ENCODE data around the gene KRT36. TPM values are rescaled to one million over a fixed set of nuclear protein-coding genes. Genes with fewer than 3 reads are reported as not detected.

Gene KRT36
- total and polyA plus RNA-seq, 5 donors from 2014 or later: not detected

- ATAC-seq (ENCODE audit: low read depth in 2 of 2): no peak
- Histone ChIP-seq H3K4me1 (ENCODE audit: control insufficient read depth, insufficient read depth, low read length, poor library complexity, severe bottlenecking) (no peaks in the 10 kb centered on the region), H3K27me3 (ENCODE audit: control insufficient read depth, insufficient read depth, low read length) (no peaks in the 10 kb centered on the region), H3K27ac (ENCODE audit: insufficient read depth, low read length, poor library complexity, severe bottlenecking) (no peak overlapping the region), H3K36me3 (ENCODE audit: control insufficient read depth, insufficient read depth, low read length) (no peaks in the 10 kb centered on the region), H3K4me3 (ENCODE audit: low read depth, low read length) (no peak overlapping the region), H3K9me3 (ENCODE audit: control insufficient read depth in 2 of 2, low read length in 2 of 2) (no peaks in the 10 kb centered on the region)
- H3K36me3 Mint-ChIP-seq: no peaks in the 10 kb centered on the region
- no peaks in the 10 kb centered on the region for H3K9me3 Mint-ChIP-seq
- DNase-seq: no peak
- peaks cover 8% of the 10 kb centered on the region for H3K27me3 Mint-ChIP-seq
- H3K27ac Mint-ChIP-seq: no peak overlapping the region
- no peaks in the 10 kb centered on the region for H3K4me1 Mint-ChIP-seq
- no peak overlapping the region for H3K4me3 Mint-ChIP-seq
These were observed 22.0 kb upstream of the KRT36 start for GRCh38 chr17:41511716-41512115.

DNA sequence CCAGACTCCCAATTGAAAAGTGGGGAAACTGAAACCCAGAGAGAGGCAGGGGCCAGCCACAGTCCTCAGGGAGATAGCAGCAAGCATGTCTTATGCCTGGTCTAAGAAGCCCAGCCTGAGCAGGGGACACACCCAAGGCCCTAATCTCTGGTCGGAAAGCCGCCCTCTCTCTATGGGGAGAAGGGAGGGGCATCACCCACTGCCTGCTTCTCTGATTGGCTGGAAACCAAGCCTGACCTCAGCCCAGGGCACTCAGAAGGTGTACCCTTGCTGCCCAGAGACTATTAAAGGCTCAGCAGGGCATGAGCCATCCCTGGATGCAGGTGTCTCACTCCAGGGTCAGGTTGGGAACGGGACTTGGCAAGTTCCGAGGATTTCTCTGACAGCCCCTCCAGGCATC is 21.4 kb upstream of the KRT36 start:
- Mint-ChIP-seq H3K4me3 (no peak overlapping the region), H3K36me3 (no peaks in the 10 kb centered on the region), H3K9me3 (no peaks in the 10 kb centered on the region), H3K27ac (no peak overlapping the region), H3K27me3 (peaks cover 6% of the 10 kb centered on the region), H3K4me1 (no peaks in the 10 kb centered on the region)
- H3K27ac ChIP-seq (ENCODE audit: insufficient read depth, low read length, poor library complexity, severe bottlenecking): no peak overlapping the region
- no peaks in the 10 kb centered on the region for H3K36me3 ChIP-seq (ENCODE audit: control insufficient read depth, insufficient read depth, low read length)
- DNase-seq: no peak
- H3K9me3 ChIP-seq (ENCODE audit: control insufficient read depth in 2 of 2, low read length in 2 of 2): no peaks in the 10 kb centered on the region
- H3K27me3 ChIP-seq (ENCODE audit: control insufficient read depth, insufficient read depth, low read length): no peaks in the 10 kb centered on the region
- no peak overlapping the region for H3K4me3 ChIP-seq (ENCODE audit: low read depth, low read length)
- H3K4me1 ChIP-seq (ENCODE audit: control insufficient read depth, insufficient read depth, low read length, poor library complexity, severe bottlenecking): no peaks in the 10 kb centered on the region
- ATAC-seq (ENCODE audit: low read depth in 2 of 2): no peak

- Mint-ChIP-seq H3K9me3 (no peaks in the 10 kb centered on the region), H3K4me1 (no peaks in the 10 kb centered on the region), H3K36me3 (no peaks in the 10 kb centered on the region), H3K27ac (no peak overlapping the region), H3K27me3 (peaks cover 4% of the 10 kb centered on the region), H3K4me3 (no peak overlapping the region)
- H3K27ac ChIP-seq (ENCODE audit: insufficient read depth, low read length, poor library complexity, severe bottlenecking): no peak overlapping the region
- ATAC-seq (ENCODE audit: low read depth in 2 of 2): no peak
- no peaks in the 10 kb centered on the region for H3K4me1 ChIP-seq (ENCODE audit: control insufficient read depth, insufficient read depth, low read length, poor library complexity, severe bottlenecking)
- H3K27me3 ChIP-seq (ENCODE audit: control insufficient read depth, insufficient read depth, low read length): no peaks in the 10 kb centered on the region
- H3K9me3 ChIP-seq (ENCODE audit: control insufficient read depth in 2 of 2, low read length in 2 of 2): no peaks in the 10 kb centered on the region
- no peaks in the 10 kb centered on the region for H3K36me3 ChIP-seq (ENCODE audit: control insufficient read depth, insufficient read depth, low read length)
- H3K4me3 ChIP-seq (ENCODE audit: low read depth, low read length): no peak overlapping the region
- no peak for DNase-seq
These were observed 20.7 kb upstream of the KRT36 start for GRCh38 chr17:41510251-41511065.

DNA sequence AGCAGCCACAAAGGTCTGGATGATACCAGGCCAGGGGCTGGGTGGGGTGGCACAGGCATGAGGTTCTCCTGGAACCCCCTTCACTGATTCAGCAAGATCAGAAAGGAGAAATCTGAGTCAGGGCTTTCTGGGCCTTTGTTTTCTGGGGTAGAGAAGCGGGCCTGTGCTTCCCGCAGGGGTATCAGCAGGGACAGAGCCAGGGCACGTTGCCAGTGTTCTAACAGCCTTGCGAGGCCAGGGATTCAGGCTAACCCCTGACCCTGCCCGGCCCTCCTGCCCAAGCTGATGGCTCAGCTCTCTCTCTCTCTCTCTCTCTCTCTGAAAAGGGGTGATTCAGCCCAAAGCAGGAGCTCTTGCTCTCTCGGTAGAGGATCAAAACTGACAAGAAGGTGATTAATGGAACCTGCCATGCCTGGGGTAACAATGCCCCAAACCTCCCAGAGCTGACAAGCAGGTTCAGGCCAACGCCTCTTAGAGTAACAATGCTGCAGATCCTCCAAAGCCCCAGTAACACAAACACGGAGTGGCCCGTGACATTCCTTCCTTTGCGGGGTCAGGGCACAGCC is 17.7 kb upstream of the KRT36 start:
- ATAC-seq (ENCODE audit: low read depth in 2 of 2) (no peak), DNase-seq (no peak)
- no peaks in the 10 kb centered on the region for H3K4me1 ChIP-seq (ENCODE audit: control insufficient read depth, insufficient read depth, low read length, poor library complexity, severe bottlenecking)
- Mint-ChIP-seq H3K36me3 (no peaks in the 10 kb centered on the region), H3K4me3 (peak overlapping the region in 1 of 4 donors; percentile 39), H3K27me3 (peaks cover 4% of the 10 kb centered on the region), H3K4me1 (no peaks in the 10 kb centered on the region), H3K9me3 (no peaks in the 10 kb centered on the region), H3K27ac (no peak overlapping the region)
- no peaks in the 10 kb centered on the region for H3K27me3 ChIP-seq (ENCODE audit: control insufficient read depth, insufficient read depth, low read length)
- H3K27ac ChIP-seq (ENCODE audit: insufficient read depth, low read length, poor library complexity, severe bottlenecking): no peak overlapping the region
- no peaks in the 10 kb centered on the region for H3K9me3 ChIP-seq (ENCODE audit: control insufficient read depth in 2 of 2, low read length in 2 of 2)
- H3K4me3 ChIP-seq (ENCODE audit: low read depth, low read length): no peak overlapping the region
- H3K36me3 ChIP-seq (ENCODE audit: control insufficient read depth, insufficient read depth, low read length): no peaks in the 10 kb centered on the region

- H3K9me3 Mint-ChIP-seq: no peaks in the 10 kb centered on the region
These were observed 16.4 kb upstream of the KRT36 start for GRCh38 chr17:41505809-41506767.

DNA sequence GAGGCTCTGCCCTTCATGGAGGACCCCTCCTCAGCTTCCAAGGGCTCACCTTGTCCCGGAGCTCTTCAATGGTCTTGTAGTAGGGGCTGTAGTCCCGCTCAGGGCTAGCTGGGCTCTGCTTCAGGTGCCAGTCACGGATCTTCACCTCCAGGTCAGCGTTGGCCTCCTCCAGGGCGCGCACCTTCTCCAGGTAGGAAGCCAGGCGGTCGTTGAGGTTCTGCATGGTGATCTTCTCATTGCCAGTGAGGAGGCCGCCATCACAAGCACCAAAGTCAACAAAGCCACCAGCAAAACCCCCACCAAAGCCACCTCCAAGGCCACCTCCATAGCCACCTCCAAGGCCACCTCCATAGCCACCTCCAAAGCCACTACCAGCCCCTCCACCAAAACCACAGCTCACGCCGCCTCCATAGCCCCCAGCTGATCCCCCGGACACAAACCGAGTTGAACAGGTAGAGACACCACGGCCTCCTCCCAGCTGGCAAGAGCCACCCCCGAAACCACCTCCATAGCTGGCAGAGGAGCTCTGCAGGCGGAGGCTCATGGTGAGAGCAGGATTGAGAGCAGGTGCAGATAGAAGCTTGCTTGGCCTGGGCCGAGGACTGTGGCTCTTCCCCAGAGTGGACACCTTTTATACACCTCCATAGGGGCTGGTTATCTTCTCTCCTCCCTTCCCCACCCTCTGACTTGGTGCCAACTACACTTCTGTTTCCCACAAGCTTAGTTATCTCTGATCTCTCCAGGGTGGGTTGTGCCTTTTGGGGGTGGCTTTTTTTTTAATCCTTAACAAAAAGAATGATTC is 15.5 kb upstream of the KRT36 start, which contains the start of gene KRT13:
TSS of gene KRT13 (minus strand) at position 606 of the 802 bp plus-strand sequence. CDS start at position 544, 62 bp downstream.
- Histone ChIP-seq H3K4me1 (ENCODE audit: control insufficient read depth, insufficient read depth, low read length, poor library complexity, severe bottlenecking) (no peaks in the 10 kb centered on the region), H3K4me3 (ENCODE audit: low read depth, low read length) (no peak within 1 kb of the TSS), H3K36me3 (ENCODE audit: control insufficient read depth, insufficient read depth, low read length) (no peaks in the 10 kb centered on the region), H3K27me3 (ENCODE audit: control insufficient read depth, insufficient read depth, low read length) (no peaks in the 10 kb centered on the region), H3K27ac (ENCODE audit: insufficient read depth, low read length, poor library complexity, severe bottlenecking) (no peak within 1 kb of the TSS), H3K9me3 (ENCODE audit: control insufficient read depth in 2 of 2, low read length in 2 of 2) (no peaks in the 10 kb centered on the region)
- ATAC-seq (ENCODE audit: low read depth in 2 of 2): no peak
- no peak within 1 kb of the TSS for H3K4me3 Mint-ChIP-seq
- H3K9me3 Mint-ChIP-seq: no peaks in the 10 kb centered on the region
- peaks cover 4% of the 10 kb centered on the region for H3K27me3 Mint-ChIP-seq
- H3K27ac Mint-ChIP-seq: no peak within 1 kb of the TSS
- H3K36me3 Mint-ChIP-seq: no peaks in the 10 kb centered on the region
- no peak for DNase-seq
- no peaks in the 10 kb centered on the region for H3K4me1 Mint-ChIP-seq

More at GRCh38 chr17:41505809-41506767, 16.4 kb upstream of the KRT36 start:
- Mint-ChIP-seq H3K36me3 (no peaks in the 10 kb centered on the region), H3K27me3 (peaks cover 4% of the 10 kb centered on the region), H3K27ac (no peak overlapping the region), H3K4me3 (no peak overlapping the region), H3K4me1 (no peaks in the 10 kb centered on the region)
- H3K9me3 ChIP-seq (ENCODE audit: control insufficient read depth in 2 of 2, low read length in 2 of 2): no peaks in the 10 kb centered on the region
- DNase-seq (no peak), ATAC-seq (ENCODE audit: low read depth in 2 of 2) (no peak)
- H3K36me3 ChIP-seq (ENCODE audit: control insufficient read depth, insufficient read depth, low read length): no peaks in the 10 kb centered on the region
- no peaks in the 10 kb centered on the region for H3K4me1 ChIP-seq (ENCODE audit: control insufficient read depth, insufficient read depth, low read length, poor library complexity, severe bottlenecking)
- no peaks in the 10 kb centered on the region for H3K27me3 ChIP-seq (ENCODE audit: control insufficient read depth, insufficient read depth, low read length)
- H3K27ac ChIP-seq (ENCODE audit: insufficient read depth, low read length, poor library complexity, severe bottlenecking): no peak overlapping the region
- no peak overlapping the region for H3K4me3 ChIP-seq (ENCODE audit: low read depth, low read length)
